Neural cell (in vitro differentiated cells): Measurements from ENCODE around the gene ZBTB21.

ENCODE experiments used
- CTCF ChIP-seq: fragments of 450-650 bp; IDR thresholded peaks from 2 replicates; pipeline ENCODE4 v1.5.1; 2014; ENCODE audit warnings: antibody characterized with exemption, mild to moderate bottlenecking, moderate library complexity; ENCODE audit not compliant: poor library complexity, severe bottlenecking
- RAD21 ChIP-seq: fragments of 450-650 bp; conservative IDR thresholded peaks from 2 replicates; pipeline ENCODE4 v1.6.1; 2014; ENCODE audit warnings: antibody characterized with exemption, mild to moderate bottlenecking, moderate library complexity

GRCh38 chr21:42056996-42057689 is 47.0 kb upstream of the ZBTB21 start:
- TF ChIP-seq RAD21 (no peak), CTCF (no peak)
